ENCODE results near the gene COPG2. TPM values are rescaled to one million over a fixed set of nuclear protein-coding genes. Genes with fewer than 3 reads are reported as not detected.

COPG2 gene
- total RNA-seq, 1 experiment from 2014 or later = 77.7 TPM

DNA sequence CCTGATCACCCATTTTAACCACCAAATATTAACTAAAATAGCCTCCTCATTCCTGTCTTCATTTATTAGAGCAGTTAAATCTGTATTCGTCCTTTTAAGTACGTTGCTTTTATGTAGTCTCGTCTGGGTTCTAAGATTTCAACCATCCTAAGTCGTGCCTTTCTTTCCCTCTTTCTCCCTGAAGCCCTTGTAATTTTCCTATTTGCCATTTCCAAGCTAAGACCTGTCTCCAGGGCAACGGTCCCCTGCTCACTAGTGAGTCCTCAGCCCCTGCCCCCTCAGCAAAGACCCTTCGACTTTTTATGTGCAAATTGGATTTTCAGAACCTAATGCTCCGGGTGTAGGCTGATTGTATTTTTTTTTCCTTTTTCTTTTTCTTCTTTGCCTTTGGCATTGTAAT is 192.8 kb downstream of the COPG2 start:
- no peak for DNase-seq
- Mint-ChIP-seq H3K9me3 (peaks cover 2 to 5% of the 10 kb centered on the region in 2 experiments; a peak in 3 of 5 replicates), H3K4me3 (no peak overlapping the region), H3K4me1 (peaks cover 14 to 17% of the 10 kb centered on the region in 2 experiments), H3K36me3 (ENCODE audit: insufficient read depth in 1 of 3, low read depth in 3 of 3) (peaks cover 0 to 2% (median 0%) of the 10 kb centered on the region in 3 experiments; a peak in 1 of 7 replicates), H3K27me3 (ENCODE audit: low read depth) (peaks cover 3% of the 10 kb centered on the region; the same call in 1 of the 2 replicates), H3K27ac (no peak overlapping the region)
- no peaks in the 10 kb centered on the region for H4K20me1 ChIP-seq (ENCODE audit: control insufficient read depth, insufficient read depth, insufficient read length)
- no peak overlapping the region for H3K4me2 ChIP-seq (ENCODE audit: insufficient read depth, insufficient read length, low read length)
- no peak overlapping the region for H2BK20ac ChIP-seq (ENCODE audit: low read depth, low read length, poor library complexity, severe bottlenecking)
- WGBS (ENCODE audit: extremely low coverage, insufficient read length, low lambda C conversion rate) = no CpG with 5 or more reads among the region's 7 CpGs
- H3T11ph ChIP-seq (ENCODE audit: low read length) = no peak overlapping the region
- H3K18ac ChIP-seq (ENCODE audit: insufficient read length, low read depth, low read length) = no peak overlapping the region
- no peak overlapping the region for H2BK15ac ChIP-seq (ENCODE audit: low read depth, low read length)
- no peaks in the 10 kb centered on the region for H3K4me1 ChIP-seq (ENCODE audit: insufficient read depth, low read length)
- H2AK5ac ChIP-seq (ENCODE audit: insufficient read length, low read length) = no peak overlapping the region
- no peak overlapping the region for H3K56ac ChIP-seq (ENCODE audit: insufficient read length, low read depth, low read length)
- H3K14ac ChIP-seq (ENCODE audit: insufficient read depth, low read length) = no peak overlapping the region
- H4K91ac ChIP-seq (ENCODE audit: insufficient read length, low read depth, low read length) = no peak overlapping the region
- no peak overlapping the region for H2AFZ ChIP-seq (ENCODE audit: low read length)
- TF ChIP-seq, protein P1, sequence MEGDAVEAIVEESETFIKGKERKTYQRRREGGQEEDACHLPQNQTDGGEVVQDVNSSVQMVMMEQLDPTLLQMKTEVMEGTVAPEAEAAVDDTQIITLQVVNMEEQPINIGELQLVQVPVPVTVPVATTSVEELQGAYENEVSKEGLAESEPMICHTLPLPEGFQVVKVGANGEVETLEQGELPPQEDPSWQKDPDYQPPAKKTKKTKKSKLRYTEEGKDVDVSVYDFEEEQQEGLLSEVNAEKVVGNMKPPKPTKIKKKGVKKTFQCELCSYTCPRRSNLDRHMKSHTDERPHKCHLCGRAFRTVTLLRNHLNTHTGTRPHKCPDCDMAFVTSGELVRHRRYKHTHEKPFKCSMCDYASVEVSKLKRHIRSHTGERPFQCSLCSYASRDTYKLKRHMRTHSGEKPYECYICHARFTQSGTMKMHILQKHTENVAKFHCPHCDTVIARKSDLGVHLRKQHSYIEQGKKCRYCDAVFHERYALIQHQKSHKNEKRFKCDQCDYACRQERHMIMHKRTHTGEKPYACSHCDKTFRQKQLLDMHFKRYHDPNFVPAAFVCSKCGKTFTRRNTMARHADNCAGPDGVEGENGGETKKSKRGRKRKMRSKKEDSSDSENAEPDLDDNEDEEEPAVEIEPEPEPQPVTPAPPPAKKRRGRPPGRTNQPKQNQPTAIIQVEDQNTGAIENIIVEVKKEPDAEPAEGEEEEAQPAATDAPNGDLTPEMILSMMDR (conservative IDR thresholded peaks at IDR 0.05) = no peak
- H4K5ac ChIP-seq (ENCODE audit: insufficient read length, low read depth, low read length) = no peak overlapping the region
- no peak overlapping the region for H3K23ac ChIP-seq (ENCODE audit: insufficient read length, low read depth, low read length)
- H3K27me3 ChIP-seq (ENCODE audit: insufficient read depth, low read length) = no peaks in the 10 kb centered on the region
- H3K27ac ChIP-seq (ENCODE audit: insufficient read length, low read depth, low read length) = no peak overlapping the region
- no peaks in the 10 kb centered on the region for H3K79me1 ChIP-seq (ENCODE audit: insufficient read depth, low read depth, low read length, poor library complexity, severe bottlenecking)
- no peak overlapping the region for H2BK12ac ChIP-seq (ENCODE audit: insufficient read length, low read depth, low read length)
- no peaks in the 10 kb centered on the region for H3K79me2 ChIP-seq (ENCODE audit: insufficient read depth, low read length)
- no peak overlapping the region for H3K4ac ChIP-seq (ENCODE audit: low read depth, low read length)
- no peaks in the 10 kb centered on the region for H3K9me3 ChIP-seq (ENCODE audit: control insufficient read depth, low read depth, low read length)
- H2BK120ac ChIP-seq (ENCODE audit: low read depth, low read length, poor library complexity, severe bottlenecking) = no peak overlapping the region
- H2BK5ac ChIP-seq (ENCODE audit: insufficient read length, low read length) = no peak overlapping the region
- H3K23me2 ChIP-seq (ENCODE audit: insufficient read length, low read depth, low read length, poor library complexity, severe bottlenecking) = no peaks in the 10 kb centered on the region
- H4K8ac ChIP-seq (replicated peaks; ENCODE audit: insufficient read length, low read depth, low read length) = no peak overlapping the region
- no peak overlapping the region for H3K9ac ChIP-seq (ENCODE audit: extremely low read depth, insufficient read length, low read length)
